IMR-90 (cell line): ENCODE data around the gene ME1. TPM values are rescaled to one million over a fixed set of nuclear protein-coding genes. Genes with fewer than 3 reads are reported as not detected.

Experiments
- ATAC-seq: fragments of 200-7000 bp; cut with Tn5 transposase; 2 replicates; pipeline ENCODE4 v1.9.1; 2020; ENCODE audit warnings: low read depth, mild to moderate bottlenecking, moderate library complexity
- BruUV-seq: library from RNA; stranded (reverse); fragments of 400-500 nt; replicated peaks from 2 replicates; lab custom pipeline; 2021; lab: Mats Ljungman, UMichigan
- CTCF ChIA-PET: fragments of 300-600 bp; formaldehyde crosslinking; extraction: SDS; loops from one replicate; lab custom pipeline; 2021; ENCODE audit warnings: antibody characterized with exemption; lab: Yijun Ruan, JAX
- POLR2A ChIA-PET: fragments of 300-600 bp; sonication (Branson Sonifier 250); formaldehyde crosslinking; loops from one replicate; lab custom pipeline; 2022; ENCODE audit warnings: antibody characterized with exemption; ENCODE audit not compliant: unreplicated experiment; lab: Charles Lee
- DNase-seq: peaks from one replicate; pipeline ENCODE4 v3.0.0; 2013
- H2AFZ ChIP-seq: replicated peaks from 2 replicates; pipeline ENCODE3; 2013; ENCODE audit warnings: low read length, mild to moderate bottlenecking; ENCODE audit not compliant: poor library complexity
- H2AK5ac ChIP-seq: 2 replicates; pipeline ENCODE4 v1.6.1; 2013; ENCODE audit warnings: low read depth, low read length, inconsistent platforms
- H2AK9ac ChIP-seq: replicated peaks from 2 replicates; pipeline ENCODE3; 2013; ENCODE audit warnings: mild to moderate bottlenecking, low read depth, low read length, moderate library complexity; ENCODE audit not compliant: poor library complexity
- H2BK120ac ChIP-seq: 2 replicates; pipeline ENCODE4 v1.6.1; 2013; ENCODE audit warnings: low read depth, low read length, inconsistent platforms
- H2BK15ac ChIP-seq: 3 replicates; pipeline ENCODE4 v1.6.1; 2013; ENCODE audit warnings: low read depth, low read length, inconsistent platforms
- H2BK20ac ChIP-seq: 2 replicates; pipeline ENCODE4 v1.6.1; 2013; ENCODE audit warnings: low read depth, mild to moderate bottlenecking, inconsistent platforms, low read length, moderate library complexity
- H2BK5ac ChIP-seq: 2 replicates; pipeline ENCODE4 v1.6.1; 2013; ENCODE audit warnings: mild to moderate bottlenecking, low read depth, low read length, inconsistent platforms; ENCODE audit not compliant: poor library complexity, severe bottlenecking
- H3K14ac ChIP-seq: replicated peaks from 2 replicates; pipeline ENCODE4 v1.6.1; 2013; ENCODE audit warnings: low read depth, low read length, inconsistent platforms
- H3K18ac ChIP-seq: 2 replicates; pipeline ENCODE4 v1.6.1; 2013; ENCODE audit warnings: low read depth, low read length, control low read depth
- H3K23ac ChIP-seq: 2 replicates; pipeline ENCODE4 v1.6.1; 2013; ENCODE audit warnings: low read depth, low read length, inconsistent platforms
- H3K27ac ChIP-seq: 2 replicates; pipeline ENCODE4 v1.5.1; 2013; ENCODE audit warnings: mild to moderate bottlenecking, control low read depth, low read length; ENCODE audit not compliant: insufficient read depth
- H3K27me3 ChIP-seq: 2 replicates; pipeline ENCODE4 v1.6.1; 2013; ENCODE audit warnings: low read length; ENCODE audit not compliant: control insufficient read depth, insufficient read depth
- H3K36me3 ChIP-seq: 2 replicates; pipeline ENCODE4 v1.6.1; 2013; ENCODE audit warnings: low read length, mixed read lengths; ENCODE audit not compliant: control insufficient read depth, insufficient read depth
- H3K4ac ChIP-seq: 2 replicates; pipeline ENCODE4 v1.6.1; 2013; ENCODE audit warnings: low read depth, low read length, inconsistent platforms
- H3K4me1 ChIP-seq: 2 replicates; pipeline ENCODE4 v1.6.1; 2013; ENCODE audit warnings: low read length, mixed read lengths; ENCODE audit not compliant: control insufficient read depth, insufficient read depth
- H3K4me2 ChIP-seq: 2 replicates; pipeline ENCODE4 v1.6.1; 2013; ENCODE audit warnings: low read depth, mild to moderate bottlenecking, control low read depth, low read length, moderate library complexity
- H3K4me3 ChIP-seq: 2 replicates; pipeline ENCODE4 v1.5.1; 2013; ENCODE audit warnings: low read depth, mild to moderate bottlenecking, control low read depth, low read length, moderate library complexity; ENCODE audit not compliant: insufficient read depth
- H3K56ac ChIP-seq: 2 replicates; pipeline ENCODE4 v1.6.1; 2013; ENCODE audit warnings: low read length, inconsistent platforms; ENCODE audit not compliant: insufficient read depth; ENCODE audit errors: extremely low read depth
- H3K79me1 ChIP-seq, 2 experiments: 2 replicates each; pipeline ENCODE4 v1.6.1; 2013; ENCODE audit warnings: low read length in 2 of 2, inconsistent platforms in 1 of 2, low read depth in 1 of 2
- H3K9ac ChIP-seq: 2 replicates; pipeline ENCODE4 v1.6.1; 2013; ENCODE audit warnings: low read depth, low read length, control low read depth
- H3K9me1 ChIP-seq: 2 replicates; pipeline ENCODE4 v1.6.1; 2013; ENCODE audit warnings: low read length, inconsistent platforms; ENCODE audit not compliant: insufficient read depth
- H3K9me3 ChIP-seq: 2 replicates; pipeline ENCODE4 v1.6.1; 2013; ENCODE audit warnings: low read length; ENCODE audit not compliant: control insufficient read depth, insufficient read depth
- H4K20me1 ChIP-seq: 2 replicates; pipeline ENCODE4 v1.6.1; 2013; ENCODE audit warnings: low read length, inconsistent platforms; ENCODE audit not compliant: insufficient read depth
- H4K5ac ChIP-seq: 2 replicates; pipeline ENCODE4 v1.6.1; 2013; ENCODE audit warnings: mild to moderate bottlenecking, low read depth, low read length, control low read depth
- H4K8ac ChIP-seq, 2 experiments: 2 replicates each; pipeline ENCODE4 v1.6.1; 2013; ENCODE audit warnings: low read depth in 2 of 2, low read length in 2 of 2, control low read depth in 1 of 2, inconsistent platforms in 1 of 2
- H4K91ac ChIP-seq: 2 replicates; pipeline ENCODE4 v1.6.1; 2013; ENCODE audit warnings: low read depth, low read length, inconsistent platforms; ENCODE audit not compliant: insufficient read depth
- BHLHE40 ChIP-seq: fragments of 150-350 bp; IDR thresholded peaks from 2 replicates; pipeline ENCODE4 v1.6.1; 2016; ENCODE audit warnings: mild to moderate bottlenecking, low read depth, low read length
- MAFK ChIP-seq: IDR thresholded peaks from 2 replicates; pipeline ENCODE4 v1.6.1; 2012; ENCODE audit warnings: low read depth, low read length, improper control_type of control experiment
- POLR2A ChIP-seq: IDR thresholded peaks from 2 replicates; pipeline ENCODE4 v1.6.1; 2012; ENCODE audit warnings: mild to moderate bottlenecking, low read depth, low read length
- RAD21 ChIP-seq: IDR thresholded peaks from 2 replicates; pipeline ENCODE4 v1.6.1; 2012; ENCODE audit warnings: low read length, improper control_type of control experiment
- RCOR1 ChIP-seq: IDR thresholded peaks from 2 replicates; pipeline ENCODE4 v1.6.1; 2012; ENCODE audit warnings: mild to moderate bottlenecking, low read length, improper control_type of control experiment; ENCODE audit not compliant: insufficient replicate concordance
- RFX5 ChIP-seq: IDR thresholded peaks from 2 replicates; pipeline ENCODE4 v1.8.0; 2012; ENCODE audit warnings: low read depth, mild to moderate bottlenecking, low read length, moderate library complexity
- USF2 ChIP-seq: fragments of 150-350 bp; IDR thresholded peaks from 2 replicates; pipeline ENCODE4 v1.6.1; 2017; ENCODE audit warnings: mild to moderate bottlenecking, antibody characterized with exemption, low read length, low read depth
- WGBS, 2 experiments: methylation state at CpG; one replicate each; pipeline versions ENCODE4 v1.1.5 to v1.1.7; 2013; ENCODE audit warnings: missing lambda C conversion rate in 2 of 2; ENCODE audit not compliant: insufficient read length in 1 of 2; ENCODE audit errors: extremely low coverage in 2 of 2; 5-methylcytosine and 5-hydroxymethylcytosine counted together
- dilution Hi-C: fragments of 300-500 bp; cut with HindIII; formaldehyde crosslinking; loops from one replicate; pipeline ENCODE4 v1.14.3; 2018; ENCODE audit warnings: low sequenced_read_pairs; ENCODE audit not compliant: unreplicated experiment
- in situ Hi-C: fragments of 300-500 bp; cut with MboI; formaldehyde crosslinking; loops from 3 replicates; pipeline ENCODE4 v1.14.3; 2019; ENCODE audit warnings: low sequenced_read_pairs, inconsistent platforms, mixed read lengths
- intact Hi-C: fragments of 100-400 bp; cut with micrococcal nuclease; formaldehyde crosslinking; loops from 2 replicates; pipeline ENCODE4 v1.10.0; 2022
- polyA plus RNA-seq, 3 experiments: library from polyadenylated mRNA; depleted of rRNA; stranded (reverse); fragments of >200 nt; gene quantifications; 2 replicates each; pipeline ENCODE4 v1.2.3, GENCODE V29; 2012; ENCODE audit warnings: low replicate concordance in 1 of 3
- total RNA-seq: library from RNA; depleted of rRNA; stranded (reverse); fragments of >200 nt; gene quantifications from 2 replicates; pipeline ENCODE4 v1.2.3, GENCODE V29; 2012

ME1 gene
- total and polyA plus RNA-seq, 2 of the 4 experiments (the other 2 are of a cell fraction): 21.5 to 24.4 TPM

- no peak overlapping the region for H2AK5ac ChIP-seq
- no peak overlapping the region for H3K27ac ChIP-seq
- H2BK15ac ChIP-seq: no peak overlapping the region
- H4K20me1 ChIP-seq: no peaks in the 10 kb centered on the region
- H3K9me1 ChIP-seq: no peaks in the 10 kb centered on the region
- H2AFZ ChIP-seq: no peak overlapping the region
- WGBS, 2 experiments: 83% methylated on average over 1 of the region's 1 CpG; no CpG with 5 or more reads in 1 of the 2 experiments
- H3K9me3 ChIP-seq: no peaks in the 10 kb centered on the region
- no peak overlapping the region for H2BK120ac ChIP-seq
- ChIA-PET CTCF (no interaction called here), POLR2A (no interaction called here)
- H4K91ac ChIP-seq: no peak overlapping the region
- no peaks in the 10 kb centered on the region for H3K79me1 ChIP-seq
- H3K4ac ChIP-seq: no peak overlapping the region
- H3K4me1 ChIP-seq: no peaks in the 10 kb centered on the region
- H4K5ac ChIP-seq: no peak overlapping the region
- BruUV-seq: no TSS peak
- no peak overlapping the region for H3K14ac ChIP-seq
- no peak overlapping the region for H4K8ac ChIP-seq
- H2BK5ac ChIP-seq: no peak overlapping the region
- H3K18ac ChIP-seq: no peak overlapping the region
- no peak overlapping the region for H3K56ac ChIP-seq
- no peak overlapping the region for H2BK20ac ChIP-seq
- dilution Hi-C loops: no loop called here
- no peak for TF ChIP-seq USF2
- no peak for TF ChIP-seq RAD21
- no peak for TF ChIP-seq BHLHE40
- TF ChIP-seq RFX5: no peak
- no peak for TF ChIP-seq RCOR1
- no peak for TF ChIP-seq POLR2A
- TF ChIP-seq MAFK: no peak
- no peaks in the 10 kb centered on the region for H3K36me3 ChIP-seq
- no peak for DNase-seq
- H3K4me3 ChIP-seq: no peak overlapping the region
- H3K9ac ChIP-seq: no peak overlapping the region
- H3K23ac ChIP-seq: no peak overlapping the region
- H3K27me3 ChIP-seq: peaks cover 1% of the 10 kb centered on the region; the same call in 1 of the 2 replicates
- in situ Hi-C loops: no loop called here
- no peak for ATAC-seq
- H3K4me2 ChIP-seq: no peak overlapping the region
- no peak overlapping the region for H2AK9ac ChIP-seq
- intact Hi-C loops: no loop called here
These were observed 48.5 kb upstream of the ME1 start for GRCh38 chr6:83479389-83479788.
